A549 (cell line): Measurements from ENCODE around the gene TJP2.

ENCODE experiments used
- ESRRA ChIP-seq: fragments of 150-350 bp; IDR thresholded peaks from 2 replicates; pipeline ENCODE4 v1.6.1; 2014; ENCODE audit warnings: mild to moderate bottlenecking, low read length, borderline replicate concordance
- PHF8 ChIP-seq: fragments of 200-600 bp; sonication (generic); IDR thresholded peaks from 2 replicates; pipeline ENCODE4 v1.6.1; 2016; ENCODE audit warnings: low read depth, mild to moderate bottlenecking, antibody characterized with exemption, moderate library complexity, borderline replicate concordance
- POLR2A ChIP-seq: IDR thresholded peaks from 2 replicates; pipeline ENCODE4 v1.6.1; 2012; ENCODE audit warnings: mild to moderate bottlenecking, low read length
- RAD21 ChIP-seq, 2 experiments: fragments of >200 bp in 1 of 2; sonication (Bioruptor Twin) in 1 of 2; formaldehyde crosslinking in 1 of 2; IDR thresholded peaks in 1 of 2; conservative IDR thresholded peaks in 1 of 2; 2 replicates in 1 of 2; 3 replicates in 1 of 2; pipeline ENCODE4 v1.6.1; 2012 to 2018; ENCODE audit warnings: inconsistent platforms in 1 of 2
- RNF2 ChIP-seq: fragments of 200-600 bp; sonication (generic); IDR thresholded peaks from 2 replicates; pipeline ENCODE4 v1.6.1; 2016; ENCODE audit warnings: low read depth, mild to moderate bottlenecking, antibody characterized with exemption, moderate library complexity, borderline replicate concordance
- ZFP36 ChIP-seq: fragments of 450-650 bp; IDR thresholded peaks from 2 replicates; pipeline ENCODE4 v1.6.1; 2014; ENCODE audit warnings: borderline replicate concordance; ENCODE audit not compliant: partially characterized antibody
- ZSCAN20 ChIP-seq: fragments of 250-450 bp; sonication (Bioruptor Pico); IDR thresholded peaks from 2 replicates; pipeline ENCODE4 v1.8.0; 2022; ENCODE audit warnings: mild to moderate bottlenecking, moderate library complexity
- TF ChIP-seq, protein P1 (sequence below): fragments of >200 bp; sonication (Bioruptor Twin); formaldehyde crosslinking; IDR thresholded peaks from 3 replicates; pipeline ENCODE4 v1.5.1; 2016
- TF ChIP-seq, protein P2 (sequence below): IDR thresholded peaks from 2 replicates; pipeline ENCODE4 v1.6.1; 2012

DNA sequence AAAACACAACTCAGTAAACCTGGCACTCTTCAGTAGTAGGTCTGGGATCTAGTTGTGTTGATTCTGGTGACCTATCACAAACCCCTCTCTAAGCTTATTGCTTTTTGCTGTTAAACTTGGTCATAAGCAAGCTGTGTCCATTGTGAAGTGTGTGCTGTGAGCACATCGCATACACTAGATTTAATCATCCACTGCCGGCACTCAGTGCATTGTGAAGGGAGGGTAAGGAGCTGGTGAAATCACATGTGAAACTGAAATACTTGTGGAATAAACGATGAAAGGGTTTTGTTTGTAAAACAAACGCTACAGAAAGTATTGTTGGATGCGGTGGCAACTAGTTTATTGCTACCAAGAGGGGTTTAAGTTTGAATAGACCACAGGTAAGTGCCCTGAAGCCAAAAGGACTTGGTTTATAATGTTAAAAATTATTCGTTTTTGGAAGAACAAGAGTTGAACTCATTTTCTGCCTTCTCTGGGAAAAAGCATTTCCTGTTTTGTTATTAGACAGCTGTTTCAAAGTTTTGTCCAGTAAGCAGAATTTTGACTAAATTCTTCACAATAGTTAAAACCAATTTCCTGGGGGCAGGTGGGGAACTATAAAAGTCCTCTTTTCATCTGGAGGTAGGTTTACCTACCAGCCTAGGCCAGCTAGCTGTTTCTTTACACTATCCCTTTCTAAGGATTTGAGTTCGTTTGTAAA, 24.6 kb downstream of the TJP2 start:
- TF ChIP-seq ZSCAN20 (CRISPR knock-in tag): no peak
- TF ChIP-seq RAD21 (conservative IDR thresholded peaks at IDR 0.05 in 1 of 2, IDR thresholded peaks at IDR 0.05 in 1 of 2): no peak
- TF ChIP-seq, protein P1, sequence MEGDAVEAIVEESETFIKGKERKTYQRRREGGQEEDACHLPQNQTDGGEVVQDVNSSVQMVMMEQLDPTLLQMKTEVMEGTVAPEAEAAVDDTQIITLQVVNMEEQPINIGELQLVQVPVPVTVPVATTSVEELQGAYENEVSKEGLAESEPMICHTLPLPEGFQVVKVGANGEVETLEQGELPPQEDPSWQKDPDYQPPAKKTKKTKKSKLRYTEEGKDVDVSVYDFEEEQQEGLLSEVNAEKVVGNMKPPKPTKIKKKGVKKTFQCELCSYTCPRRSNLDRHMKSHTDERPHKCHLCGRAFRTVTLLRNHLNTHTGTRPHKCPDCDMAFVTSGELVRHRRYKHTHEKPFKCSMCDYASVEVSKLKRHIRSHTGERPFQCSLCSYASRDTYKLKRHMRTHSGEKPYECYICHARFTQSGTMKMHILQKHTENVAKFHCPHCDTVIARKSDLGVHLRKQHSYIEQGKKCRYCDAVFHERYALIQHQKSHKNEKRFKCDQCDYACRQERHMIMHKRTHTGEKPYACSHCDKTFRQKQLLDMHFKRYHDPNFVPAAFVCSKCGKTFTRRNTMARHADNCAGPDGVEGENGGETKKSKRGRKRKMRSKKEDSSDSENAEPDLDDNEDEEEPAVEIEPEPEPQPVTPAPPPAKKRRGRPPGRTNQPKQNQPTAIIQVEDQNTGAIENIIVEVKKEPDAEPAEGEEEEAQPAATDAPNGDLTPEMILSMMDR: no peak
- TF ChIP-seq PHF8: no peak
- TF ChIP-seq, protein P2, sequence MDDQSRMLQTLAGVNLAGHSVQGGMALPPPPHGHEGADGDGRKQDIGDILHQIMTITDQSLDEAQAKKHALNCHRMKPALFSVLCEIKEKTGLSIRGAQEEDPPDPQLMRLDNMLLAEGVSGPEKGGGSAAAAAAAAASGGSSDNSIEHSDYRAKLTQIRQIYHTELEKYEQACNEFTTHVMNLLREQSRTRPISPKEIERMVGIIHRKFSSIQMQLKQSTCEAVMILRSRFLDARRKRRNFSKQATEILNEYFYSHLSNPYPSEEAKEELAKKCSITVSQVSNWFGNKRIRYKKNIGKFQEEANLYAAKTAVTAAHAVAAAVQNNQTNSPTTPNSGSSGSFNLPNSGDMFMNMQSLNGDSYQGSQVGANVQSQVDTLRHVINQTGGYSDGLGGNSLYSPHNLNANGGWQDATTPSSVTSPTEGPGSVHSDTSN: no peak
- TF ChIP-seq RNF2: no peak
- no peak for TF ChIP-seq ESRRA
- no peak for TF ChIP-seq ZFP36
- TF ChIP-seq POLR2A: no peak
